WTC11 (cell line): ENCODE results near the gene RARS2. TPM values are rescaled to one million over a fixed set of nuclear protein-coding genes. Genes with fewer than 3 reads are reported as not detected.

Source experiments
- ATAC-seq: fragments of 200-7000 bp; cut with Tn5 transposase; 2 replicates; pipeline ENCODE4 v1.10.0; 2021; ENCODE audit warnings: mild to moderate bottlenecking, moderate library complexity
- CTCF ChIA-PET: fragments of 300-600 bp; sonication (Branson Sonifier 250); formaldehyde crosslinking; loops from one replicate; lab custom pipeline; 2021; ENCODE audit warnings: antibody characterized with exemption; lab: Charles Lee
- POLR2A ChIA-PET: fragments of 350-600 bp; sonication (Branson Sonifier 250); formaldehyde crosslinking; loops from one replicate; lab custom pipeline; 2021; ENCODE audit warnings: antibody characterized with exemption; lab: Charles Lee
- DNase-seq: peaks from one replicate; pipeline ENCODE4 v3.0.0; 2021; ENCODE audit warnings: low spot score
- H3K27ac Mint-ChIP-seq: 2 replicates; pipeline ENCODE4 v1.8.0; 2021; ENCODE audit warnings: mixed read lengths
- H3K27me3 Mint-ChIP-seq: 2 replicates; pipeline ENCODE4 v1.8.0; 2021; ENCODE audit warnings: low read depth, mild to moderate bottlenecking, moderate library complexity, mixed read lengths
- H3K36me3 Mint-ChIP-seq: 2 replicates; pipeline ENCODE4 v1.8.0; 2021; ENCODE audit warnings: mixed read lengths
- H3K4me1 Mint-ChIP-seq: 2 replicates; pipeline ENCODE4 v1.8.0; 2022; ENCODE audit warnings: mixed read lengths
- H3K4me3 Mint-ChIP-seq: 2 replicates; pipeline ENCODE4 v1.8.0; 2021; ENCODE audit warnings: mild to moderate bottlenecking, moderate library complexity, mixed read lengths
- H3K9me3 Mint-ChIP-seq: 2 replicates; pipeline ENCODE4 v1.8.0; 2021; ENCODE audit warnings: mixed read lengths
- ATF1 ChIP-seq: sonication (generic); formaldehyde crosslinking; IDR thresholded peaks from 2 replicates; pipeline ENCODE4 v1.8.1; 2023; ENCODE audit warnings: mild to moderate bottlenecking, moderate library complexity, missing genetic modification reagents
- CREM ChIP-seq: sonication (generic); formaldehyde crosslinking; IDR thresholded peaks from 2 replicates; pipeline ENCODE4 v1.8.1; 2022; ENCODE audit warnings: mild to moderate bottlenecking, missing genetic modification reagents, moderate library complexity
- FOXJ3 ChIP-seq: sonication (generic); formaldehyde crosslinking; IDR thresholded peaks from 2 replicates; pipeline ENCODE4 v1.9.0; 2021; ENCODE audit warnings: missing genetic modification reagents, mild to moderate bottlenecking, borderline replicate concordance
- NFYB ChIP-seq: sonication (generic); formaldehyde crosslinking; conservative IDR thresholded peaks from 2 replicates; pipeline ENCODE4 v1.8.0; 2022; ENCODE audit warnings: low read depth, missing genetic modification reagents
- NR1H2 ChIP-seq: sonication (generic); formaldehyde crosslinking; IDR thresholded peaks from 2 replicates; pipeline ENCODE4 v1.9.0; 2021; ENCODE audit warnings: mild to moderate bottlenecking, moderate library complexity, missing genetic modification reagents
- OVOL2 ChIP-seq: fragments of 250-450 bp; sonication (Bioruptor Pico); IDR thresholded peaks from 2 replicates; pipeline ENCODE4 v1.9.0; 2021; ENCODE audit warnings: mild to moderate bottlenecking, borderline replicate concordance
- SMAD3 ChIP-seq: sonication (generic); formaldehyde crosslinking; IDR thresholded peaks from 2 replicates; pipeline ENCODE4 v1.8.0; 2022; ENCODE audit warnings: missing genetic modification reagents, mild to moderate bottlenecking, borderline replicate concordance
- SMAD4 ChIP-seq: sonication (generic); formaldehyde crosslinking; IDR thresholded peaks from 2 replicates; pipeline ENCODE4 v1.8.0; 2022; ENCODE audit warnings: mild to moderate bottlenecking, missing genetic modification reagents
- SP1 ChIP-seq: sonication (generic); formaldehyde crosslinking; conservative IDR thresholded peaks from 2 replicates; pipeline ENCODE4 v1.8.1; 2022; ENCODE audit warnings: missing genetic modification reagents
- TCF7 ChIP-seq: sonication (generic); formaldehyde crosslinking; IDR thresholded peaks from 2 replicates; pipeline ENCODE4 v1.8.0; 2022; ENCODE audit warnings: mild to moderate bottlenecking, low read depth, missing genetic modification reagents, moderate library complexity
- ZNF416 ChIP-seq: fragments of 250-450 bp; sonication (Bioruptor Pico); IDR thresholded peaks from 2 replicates; pipeline ENCODE4 v1.9.0; 2021; ENCODE audit warnings: mild to moderate bottlenecking, inconsistent platforms
- total RNA-seq: library from RNA; stranded (reverse); gene quantifications from 3 replicates; pipeline ENCODE4 v1.2.3, GENCODE V29; 2021
- TF ChIP-seq, protein P1 (sequence below): sonication (generic); formaldehyde crosslinking; IDR thresholded peaks from 2 replicates; pipeline ENCODE4 v1.8.1; 2022; ENCODE audit warnings: missing genetic modification reagents, borderline replicate concordance
- TF ChIP-seq, protein P2 (sequence below): sonication (generic); formaldehyde crosslinking; IDR thresholded peaks from 2 replicates; pipeline ENCODE4 v1.8.1; 2022; ENCODE audit warnings: mild to moderate bottlenecking, missing genetic modification reagents, moderate library complexity, borderline replicate concordance
- TF ChIP-seq, protein P3 (sequence below): sonication (generic); formaldehyde crosslinking; IDR thresholded peaks from 2 replicates; pipeline ENCODE4 v1.8.1; 2023; ENCODE audit warnings: mild to moderate bottlenecking, missing genetic modification reagents, moderate library complexity
- TF ChIP-seq, protein P4 (sequence below): sonication (generic); formaldehyde crosslinking; conservative IDR thresholded peaks from 2 replicates; pipeline ENCODE4 v1.8.1; 2023; ENCODE audit warnings: mild to moderate bottlenecking, low read depth, missing genetic modification reagents, moderate library complexity
- TF ChIP-seq, protein P5 (sequence below): fragments of 200-600 bp; IDR thresholded peaks from 2 replicates; pipeline ENCODE4 v1.8.0; 2022; ENCODE audit warnings: antibody characterized with exemption
- TF ChIP-seq, protein P6 (sequence below): sonication (generic); formaldehyde crosslinking; IDR thresholded peaks from 2 replicates; pipeline ENCODE4 v1.8.1; 2023; ENCODE audit warnings: mild to moderate bottlenecking, missing genetic modification reagents
- TF ChIP-seq, protein P7 (sequence below): sonication (generic); formaldehyde crosslinking; IDR thresholded peaks from 2 replicates; pipeline ENCODE4 v1.8.1; 2023; ENCODE audit warnings: mild to moderate bottlenecking, missing genetic modification reagents, moderate library complexity

Gene RARS2
- total RNA-seq, 1 experiment from 2014 or later = 32.9 TPM

DNA sequence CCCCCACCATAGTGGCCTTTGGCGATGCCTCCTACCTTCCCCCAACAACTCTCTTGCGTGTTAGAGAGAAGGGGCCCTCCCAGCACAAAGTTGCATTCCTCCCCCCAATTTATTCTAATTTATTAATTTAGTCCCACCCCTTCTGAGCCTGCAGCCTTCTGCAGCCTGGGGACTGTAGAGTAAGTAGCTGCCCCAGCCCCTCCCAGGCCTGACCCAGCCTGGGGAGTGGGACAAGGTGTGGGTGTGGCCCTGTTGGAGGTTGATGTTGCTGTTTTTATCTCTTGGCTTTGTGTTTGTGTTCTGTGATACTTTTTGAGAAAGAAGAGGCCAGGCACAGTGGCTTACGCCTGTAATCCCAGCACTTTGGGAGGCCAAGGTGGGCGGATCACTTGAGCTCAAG is 49.6 kb upstream of the RARS2 start (continued):
- TF ChIP-seq, protein P1, sequence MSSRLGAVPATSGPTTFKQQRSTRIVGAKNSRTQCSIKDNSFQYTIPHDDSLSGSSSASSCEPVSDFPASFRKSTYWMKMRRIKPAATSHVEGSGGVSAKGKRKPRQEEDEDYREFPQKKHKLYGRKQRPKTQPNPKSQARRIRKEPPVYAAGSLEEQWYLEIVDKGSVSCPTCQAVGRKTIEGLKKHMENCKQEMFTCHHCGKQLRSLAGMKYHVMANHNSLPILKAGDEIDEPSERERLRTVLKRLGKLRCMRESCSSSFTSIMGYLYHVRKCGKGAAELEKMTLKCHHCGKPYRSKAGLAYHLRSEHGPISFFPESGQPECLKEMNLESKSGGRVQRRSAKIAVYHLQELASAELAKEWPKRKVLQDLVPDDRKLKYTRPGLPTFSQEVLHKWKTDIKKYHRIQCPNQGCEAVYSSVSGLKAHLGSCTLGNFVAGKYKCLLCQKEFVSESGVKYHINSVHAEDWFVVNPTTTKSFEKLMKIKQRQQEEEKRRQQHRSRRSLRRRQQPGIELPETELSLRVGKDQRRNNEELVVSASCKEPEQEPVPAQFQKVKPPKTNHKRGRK (CRISPR knock-in tag) = no peak
- TF ChIP-seq, protein P2, sequence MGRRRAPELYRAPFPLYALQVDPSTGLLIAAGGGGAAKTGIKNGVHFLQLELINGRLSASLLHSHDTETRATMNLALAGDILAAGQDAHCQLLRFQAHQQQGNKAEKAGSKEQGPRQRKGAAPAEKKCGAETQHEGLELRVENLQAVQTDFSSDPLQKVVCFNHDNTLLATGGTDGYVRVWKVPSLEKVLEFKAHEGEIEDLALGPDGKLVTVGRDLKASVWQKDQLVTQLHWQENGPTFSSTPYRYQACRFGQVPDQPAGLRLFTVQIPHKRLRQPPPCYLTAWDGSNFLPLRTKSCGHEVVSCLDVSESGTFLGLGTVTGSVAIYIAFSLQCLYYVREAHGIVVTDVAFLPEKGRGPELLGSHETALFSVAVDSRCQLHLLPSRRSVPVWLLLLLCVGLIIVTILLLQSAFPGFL (CRISPR knock-in tag) = no peak
- no peak for TF ChIP-seq ZNF416 (CRISPR knock-in tag)
- TF ChIP-seq, all 79 proteins: peak for 0

DNA sequence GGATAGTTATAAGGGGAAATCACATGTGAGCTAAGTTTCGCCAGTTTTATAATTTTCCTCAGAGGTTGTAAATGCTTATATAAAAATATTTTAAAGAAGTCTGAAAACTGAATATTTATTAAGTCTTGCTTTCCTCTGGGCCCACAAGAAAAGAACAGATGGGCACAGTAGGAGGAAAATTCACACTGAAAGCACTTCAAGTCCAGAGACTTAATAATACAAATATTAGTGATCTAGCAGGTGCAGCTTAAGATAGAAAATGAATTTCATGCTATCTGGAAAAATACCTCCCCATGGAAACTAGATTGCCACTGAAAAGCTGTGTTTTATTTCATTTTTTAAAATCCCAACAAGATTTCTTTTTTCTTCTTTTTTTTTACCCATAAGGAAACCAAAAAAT is 47.3 kb upstream of the RARS2 start:
- Mint-ChIP-seq H3K27ac (no peak overlapping the region), H3K4me1 (no peaks in the 10 kb centered on the region), H3K36me3 (peaks cover 36% of the 10 kb centered on the region), H3K27me3 (no peaks in the 10 kb centered on the region), H3K9me3 (no peaks in the 10 kb centered on the region), H3K4me3 (no peak overlapping the region)
- CTCF ChIA-PET = no interaction called here
- ATAC-seq (no peak), DNase-seq (no peak)
- POLR2A ChIA-PET = no interaction called here
- no peak for TF ChIP-seq TCF7
- TF ChIP-seq, protein P3, sequence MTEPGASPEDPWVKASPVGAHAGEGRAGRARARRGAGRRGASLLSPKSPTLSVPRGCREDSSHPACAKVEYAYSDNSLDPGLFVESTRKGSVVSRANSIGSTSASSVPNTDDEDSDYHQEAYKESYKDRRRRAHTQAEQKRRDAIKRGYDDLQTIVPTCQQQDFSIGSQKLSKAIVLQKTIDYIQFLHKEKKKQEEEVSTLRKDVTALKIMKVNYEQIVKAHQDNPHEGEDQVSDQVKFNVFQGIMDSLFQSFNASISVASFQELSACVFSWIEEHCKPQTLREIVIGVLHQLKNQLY (CRISPR knock-in tag) = no peak
- TF ChIP-seq, protein P4, sequence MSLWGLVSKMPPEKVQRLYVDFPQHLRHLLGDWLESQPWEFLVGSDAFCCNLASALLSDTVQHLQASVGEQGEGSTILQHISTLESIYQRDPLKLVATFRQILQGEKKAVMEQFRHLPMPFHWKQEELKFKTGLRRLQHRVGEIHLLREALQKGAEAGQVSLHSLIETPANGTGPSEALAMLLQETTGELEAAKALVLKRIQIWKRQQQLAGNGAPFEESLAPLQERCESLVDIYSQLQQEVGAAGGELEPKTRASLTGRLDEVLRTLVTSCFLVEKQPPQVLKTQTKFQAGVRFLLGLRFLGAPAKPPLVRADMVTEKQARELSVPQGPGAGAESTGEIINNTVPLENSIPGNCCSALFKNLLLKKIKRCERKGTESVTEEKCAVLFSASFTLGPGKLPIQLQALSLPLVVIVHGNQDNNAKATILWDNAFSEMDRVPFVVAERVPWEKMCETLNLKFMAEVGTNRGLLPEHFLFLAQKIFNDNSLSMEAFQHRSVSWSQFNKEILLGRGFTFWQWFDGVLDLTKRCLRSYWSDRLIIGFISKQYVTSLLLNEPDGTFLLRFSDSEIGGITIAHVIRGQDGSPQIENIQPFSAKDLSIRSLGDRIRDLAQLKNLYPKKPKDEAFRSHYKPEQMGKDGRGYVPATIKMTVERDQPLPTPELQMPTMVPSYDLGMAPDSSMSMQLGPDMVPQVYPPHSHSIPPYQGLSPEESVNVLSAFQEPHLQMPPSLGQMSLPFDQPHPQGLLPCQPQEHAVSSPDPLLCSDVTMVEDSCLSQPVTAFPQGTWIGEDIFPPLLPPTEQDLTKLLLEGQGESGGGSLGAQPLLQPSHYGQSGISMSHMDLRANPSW = no peak
- TF ChIP-seq NFYB = no peak
- TF ChIP-seq, protein P5, sequence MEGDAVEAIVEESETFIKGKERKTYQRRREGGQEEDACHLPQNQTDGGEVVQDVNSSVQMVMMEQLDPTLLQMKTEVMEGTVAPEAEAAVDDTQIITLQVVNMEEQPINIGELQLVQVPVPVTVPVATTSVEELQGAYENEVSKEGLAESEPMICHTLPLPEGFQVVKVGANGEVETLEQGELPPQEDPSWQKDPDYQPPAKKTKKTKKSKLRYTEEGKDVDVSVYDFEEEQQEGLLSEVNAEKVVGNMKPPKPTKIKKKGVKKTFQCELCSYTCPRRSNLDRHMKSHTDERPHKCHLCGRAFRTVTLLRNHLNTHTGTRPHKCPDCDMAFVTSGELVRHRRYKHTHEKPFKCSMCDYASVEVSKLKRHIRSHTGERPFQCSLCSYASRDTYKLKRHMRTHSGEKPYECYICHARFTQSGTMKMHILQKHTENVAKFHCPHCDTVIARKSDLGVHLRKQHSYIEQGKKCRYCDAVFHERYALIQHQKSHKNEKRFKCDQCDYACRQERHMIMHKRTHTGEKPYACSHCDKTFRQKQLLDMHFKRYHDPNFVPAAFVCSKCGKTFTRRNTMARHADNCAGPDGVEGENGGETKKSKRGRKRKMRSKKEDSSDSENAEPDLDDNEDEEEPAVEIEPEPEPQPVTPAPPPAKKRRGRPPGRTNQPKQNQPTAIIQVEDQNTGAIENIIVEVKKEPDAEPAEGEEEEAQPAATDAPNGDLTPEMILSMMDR = no peak
- TF ChIP-seq, protein P2 (CRISPR knock-in tag) = no peak
- TF ChIP-seq, protein P6, sequence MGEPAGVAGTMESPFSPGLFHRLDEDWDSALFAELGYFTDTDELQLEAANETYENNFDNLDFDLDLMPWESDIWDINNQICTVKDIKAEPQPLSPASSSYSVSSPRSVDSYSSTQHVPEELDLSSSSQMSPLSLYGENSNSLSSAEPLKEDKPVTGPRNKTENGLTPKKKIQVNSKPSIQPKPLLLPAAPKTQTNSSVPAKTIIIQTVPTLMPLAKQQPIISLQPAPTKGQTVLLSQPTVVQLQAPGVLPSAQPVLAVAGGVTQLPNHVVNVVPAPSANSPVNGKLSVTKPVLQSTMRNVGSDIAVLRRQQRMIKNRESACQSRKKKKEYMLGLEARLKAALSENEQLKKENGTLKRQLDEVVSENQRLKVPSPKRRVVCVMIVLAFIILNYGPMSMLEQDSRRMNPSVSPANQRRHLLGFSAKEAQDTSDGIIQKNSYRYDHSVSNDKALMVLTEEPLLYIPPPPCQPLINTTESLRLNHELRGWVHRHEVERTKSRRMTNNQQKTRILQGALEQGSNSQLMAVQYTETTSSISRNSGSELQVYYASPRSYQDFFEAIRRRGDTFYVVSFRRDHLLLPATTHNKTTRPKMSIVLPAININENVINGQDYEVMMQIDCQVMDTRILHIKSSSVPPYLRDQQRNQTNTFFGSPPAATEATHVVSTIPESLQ = no peak
- TF ChIP-seq SMAD4 = no peak
- TF ChIP-seq NR1H2 (CRISPR knock-in tag) = no peak
- TF ChIP-seq OVOL2 (CRISPR knock-in tag) = no peak
- no peak for TF ChIP-seq SP1 (CRISPR knock-in tag)
- TF ChIP-seq ATF1 (CRISPR knock-in tag) = no peak
- TF ChIP-seq SMAD3 (CRISPR knock-in tag) = no peak
- TF ChIP-seq, protein P7, sequence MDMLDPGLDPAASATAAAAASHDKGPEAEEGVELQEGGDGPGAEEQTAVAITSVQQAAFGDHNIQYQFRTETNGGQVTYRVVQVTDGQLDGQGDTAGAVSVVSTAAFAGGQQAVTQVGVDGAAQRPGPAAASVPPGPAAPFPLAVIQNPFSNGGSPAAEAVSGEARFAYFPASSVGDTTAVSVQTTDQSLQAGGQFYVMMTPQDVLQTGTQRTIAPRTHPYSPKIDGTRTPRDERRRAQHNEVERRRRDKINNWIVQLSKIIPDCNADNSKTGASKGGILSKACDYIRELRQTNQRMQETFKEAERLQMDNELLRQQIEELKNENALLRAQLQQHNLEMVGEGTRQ (CRISPR knock-in tag) = no peak
- no peak for TF ChIP-seq FOXJ3 (CRISPR knock-in tag)
- TF ChIP-seq CREM (CRISPR knock-in tag) = no peak
